NCI-H510A (cell line): ENCODE measurements around the gene RYR1.
"Not testable (repeated sequence)": the region's sequence is repeated elsewhere in the genome, so short reads cannot be mapped to it uniquely, and the experiment has no call there.

Experiments used
- DNase-seq: peaks from one replicate; lab custom pipeline; 2025; lab: John Stamatoyannopoulos, UW

Gene RYR1

GRCh38 chr19:38561658-38562057, 128.2 kb downstream of the RYR1 start:
- DNase-seq, result no peak

- DNase-seq, result no peak
These were observed 128.6 kb downstream of the RYR1 start for GRCh38 chr19:38562096-38562495.

GRCh38 chr19:38563475-38563874, 130.0 kb downstream of the RYR1 start:
- no peak for DNase-seq

- DNase-seq, result no peak
These were observed 131.6 kb downstream of the RYR1 start for GRCh38 chr19:38564981-38565690.

GRCh38 chr19:38565691-38566105, 132.2 kb downstream of the RYR1 start:
- DNase-seq, result no peak

- DNase-seq, result no peak
These were observed 136.0 kb downstream of the RYR1 start for GRCh38 chr19:38569368-38569983.

GRCh38 chr19:38571682-38572081, 138.2 kb downstream of the RYR1 start:
- DNase-seq, result no peak

- DNase-seq, result no peak
These were observed 144.3 kb downstream of the RYR1 start for GRCh38 chr19:38577826-38578225.

- DNase-seq, result not testable (repeated sequence)
These were observed 145.8 kb downstream of the RYR1 start for GRCh38 chr19:38579304-38579703.

GRCh38 chr19:38580080-38580479, 146.6 kb downstream of the RYR1 start:
- no peak for DNase-seq

- no peak for DNase-seq
These were observed 149.9 kb downstream of the RYR1 start for GRCh38 chr19:38583219-38583984.

GRCh38 chr19:38583985-38584305, 150.5 kb downstream of the RYR1 start:
- no peak for DNase-seq

GRCh38 chr19:38587562-38587961, 154.1 kb downstream of the RYR1 start:
- DNase-seq, result no peak

- no peak for DNase-seq
These were observed 154.6 kb downstream of the RYR1 start for GRCh38 chr19:38588041-38588440.

- DNase-seq, result no peak
These were observed 159.4 kb downstream of the RYR1 start for GRCh38 chr19:38592940-38593339.

GRCh38 chr19:38596057-38596981, 162.8 kb downstream of the RYR1 start:
- no peak for DNase-seq

- DNase-seq, result no peak
These were observed 163.6 kb downstream of the RYR1 start for GRCh38 chr19:38597075-38597474.

- DNase-seq, result no peak
These were observed 166.2 kb downstream of the RYR1 start for GRCh38 chr19:38599722-38600121.

GRCh38 chr19:38602856-38603255, 169.4 kb downstream of the RYR1 start:
- DNase-seq, result not testable (repeated sequence)

- DNase-seq, result no peak
These were observed 172.6 kb downstream of the RYR1 start for GRCh38 chr19:38606131-38606530.

GRCh38 chr19:38614289-38614688, 180.8 kb downstream of the RYR1 start:
- no peak for DNase-seq

GRCh38 chr19:38615007-38615581, 181.6 kb downstream of the RYR1 start:
- no peak for DNase-seq
